Activated T-cell treated with anti-CD3 and anti-CD28 coated beads, Interleukin-2, amount 50 U/mL, for 24 hours (primary cell): ENCODE measurements around the gene ALG3.

Experiments
- DNase-seq: peaks from one replicate; pipeline ENCODE4 v3.0.0-alpha.2; 2020
- H3K27ac Mint-ChIP-seq: 2 replicates; pipeline ENCODE4 v1.8.0; 2020; ENCODE audit warnings: mild to moderate bottlenecking, mixed read lengths
- H3K27me3 Mint-ChIP-seq: 2 replicates; pipeline ENCODE4 v1.8.0; 2020; ENCODE audit warnings: mixed read lengths
- H3K36me3 Mint-ChIP-seq: 2 replicates; pipeline ENCODE4 v1.8.0; 2020; ENCODE audit warnings: low read depth, mixed read lengths
- H3K4me1 Mint-ChIP-seq: 2 replicates; pipeline ENCODE4 v1.8.0; 2020; ENCODE audit warnings: low read depth, mixed read lengths
- H3K4me3 Mint-ChIP-seq: 2 replicates; pipeline ENCODE4 v1.8.0; 2020; ENCODE audit warnings: mild to moderate bottlenecking, moderate library complexity, mixed read lengths
- H3K9me3 Mint-ChIP-seq: 2 replicates; pipeline ENCODE4 v1.8.0; 2020; ENCODE audit warnings: mixed read lengths

Gene ALG3

DNA sequence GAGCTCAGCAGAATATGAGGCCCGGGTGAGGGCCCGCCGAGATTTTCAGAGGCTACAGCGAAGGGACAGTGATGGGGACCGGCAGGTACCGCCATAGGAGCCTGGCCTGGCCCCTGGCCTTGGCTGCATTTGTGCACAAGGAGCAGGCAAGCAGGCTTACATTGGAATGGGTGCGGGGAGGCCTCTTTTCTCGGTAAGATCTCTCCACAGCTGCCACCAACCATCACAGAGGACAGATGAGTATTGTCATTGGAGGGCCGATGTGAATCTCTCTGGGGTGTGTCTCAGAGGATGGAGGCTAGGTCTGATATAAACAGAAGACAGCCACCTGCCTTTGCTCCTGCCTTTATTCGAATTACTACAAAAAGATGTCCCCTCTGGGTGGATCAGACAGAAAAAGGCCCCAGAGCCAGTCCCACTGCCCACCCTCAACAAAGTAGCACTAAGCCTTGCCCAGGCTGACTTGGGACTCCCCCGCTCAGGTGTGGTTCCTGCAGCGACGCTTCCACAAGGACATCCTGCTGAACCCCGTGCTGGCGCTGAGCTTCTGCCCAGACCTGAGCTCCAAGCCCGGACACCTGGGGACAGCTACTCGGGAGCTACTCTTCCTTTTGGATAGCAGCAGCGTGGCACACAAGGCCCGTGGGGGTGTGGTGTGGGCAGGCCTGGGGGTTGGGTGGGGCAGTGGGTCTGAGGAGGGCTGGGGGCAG is 13.9 kb downstream of the ALG3 start:
- Mint-ChIP-seq H3K9me3 (no peaks in the 10 kb centered on the region), H3K27me3 (peaks cover 34% of the 10 kb centered on the region), H3K4me3 (no peak overlapping the region), H3K36me3 (no peaks in the 10 kb centered on the region), H3K27ac (no peak overlapping the region), H3K4me1 (peaks cover 5% of the 10 kb centered on the region)
- DNase-seq, result no peak

GRCh38 chr3:184234224-184234623 is 14.5 kb downstream of the ALG3 start:
- Mint-ChIP-seq H3K9me3 (no peaks in the 10 kb centered on the region), H3K27ac (no peak overlapping the region), H3K4me3 (no peak overlapping the region), H3K36me3 (no peaks in the 10 kb centered on the region), H3K27me3 (peaks cover 36% of the 10 kb centered on the region), H3K4me1 (peaks cover 5% of the 10 kb centered on the region)
- DNase-seq, result no peak

DNA sequence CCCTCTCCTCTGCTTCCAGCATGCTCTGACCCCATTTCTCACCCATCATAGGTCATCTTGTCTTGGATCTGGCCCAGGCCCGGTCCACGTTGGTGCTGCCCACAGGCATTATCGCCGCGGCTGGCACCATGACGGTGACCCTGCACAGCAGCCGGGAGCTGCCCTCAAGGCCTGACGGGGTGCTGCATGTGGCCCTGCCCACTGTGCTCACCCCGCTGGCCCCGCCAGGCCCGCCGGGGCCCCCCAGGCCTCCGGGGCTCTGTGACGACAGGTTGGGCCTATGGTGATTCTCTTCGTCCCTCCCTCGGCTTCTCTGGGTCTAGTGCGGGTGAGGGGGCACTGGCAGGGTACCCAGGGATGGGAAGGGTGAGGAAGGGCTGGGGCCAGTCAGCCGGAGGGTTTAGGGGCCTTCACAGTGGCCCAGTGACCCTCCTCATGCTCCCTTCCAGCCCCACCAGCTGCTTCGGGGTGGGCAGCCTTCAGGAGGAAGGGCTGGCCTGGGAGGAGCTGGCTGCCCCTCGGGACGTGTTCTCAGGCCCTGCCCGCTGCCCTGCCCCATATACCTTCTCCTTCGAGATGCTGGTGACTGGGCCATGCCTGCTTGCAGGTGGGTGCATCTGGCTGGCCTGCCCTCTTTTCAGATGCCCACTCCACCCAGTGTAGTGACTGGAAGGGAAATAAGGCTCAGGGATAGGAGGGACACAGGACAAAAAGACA is 15.5 kb downstream of the ALG3 start:
- Mint-ChIP-seq H3K4me3 (no peak overlapping the region), H3K9me3 (no peaks in the 10 kb centered on the region), H3K4me1 (peaks cover 7% of the 10 kb centered on the region), H3K27ac (no peak overlapping the region), H3K36me3 (no peaks in the 10 kb centered on the region), H3K27me3 (peaks cover 45% of the 10 kb centered on the region)
- no peak for DNase-seq

- H3K27ac Mint-ChIP-seq, result no peak overlapping the region
- no peak for DNase-seq
- H3K36me3 Mint-ChIP-seq, result no peaks in the 10 kb centered on the region
- no peaks in the 10 kb centered on the region for H3K9me3 Mint-ChIP-seq
- peaks cover 7% of the 10 kb centered on the region for H3K4me1 Mint-ChIP-seq
- H3K27me3 Mint-ChIP-seq, result peaks cover 59% of the 10 kb centered on the region
- H3K4me3 Mint-ChIP-seq, result peak overlapping the region; percentile 67
These were observed 17.1 kb downstream of the ALG3 start for GRCh38 chr3:184231671-184232070.

DNA sequence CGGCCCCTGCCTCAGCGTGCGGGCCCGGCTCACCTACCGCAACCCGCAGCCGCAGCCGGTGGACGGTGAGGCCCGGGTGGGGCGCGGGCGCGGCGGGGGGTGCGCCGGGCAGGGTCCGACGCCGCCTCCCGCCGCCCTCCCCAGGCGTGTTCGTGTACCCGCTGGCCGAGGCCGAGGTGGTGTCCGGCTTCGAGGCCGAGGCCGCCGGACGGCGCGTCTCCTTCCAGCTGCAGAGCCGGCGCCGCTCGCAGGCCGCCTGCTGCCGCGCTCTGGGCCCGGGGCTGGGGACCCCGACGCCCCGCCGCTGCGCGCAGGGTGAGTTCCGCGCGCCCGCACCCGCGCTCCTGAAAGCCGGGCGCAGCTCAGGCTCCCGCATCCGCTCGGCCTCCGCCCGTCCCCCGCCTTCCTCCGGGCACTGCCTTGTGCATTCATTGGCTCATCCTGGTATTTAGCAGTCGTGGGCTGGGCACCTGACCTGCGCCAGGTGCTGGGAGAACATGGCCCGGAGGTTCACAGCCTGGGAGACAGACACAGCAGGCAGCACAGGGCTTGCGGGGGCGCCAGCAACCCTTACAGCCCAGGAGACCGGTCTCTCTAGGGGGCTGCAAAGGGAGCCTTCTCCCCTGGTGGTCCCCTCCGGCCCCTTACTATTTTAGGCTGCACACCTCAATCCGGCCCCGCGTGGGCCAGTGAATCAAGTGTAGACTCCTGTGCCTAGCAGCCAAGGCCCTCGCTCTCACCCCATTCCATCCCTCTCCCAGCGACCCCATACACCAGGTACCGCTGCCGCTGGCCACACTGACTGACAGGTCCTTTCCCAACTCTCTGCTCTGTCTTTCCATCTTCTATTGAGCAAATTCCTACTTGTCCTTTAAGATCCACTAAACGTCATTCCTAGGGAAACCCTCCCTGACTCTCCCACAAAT is 17.9 kb downstream of the ALG3 start:
- DNase-seq, result no peak
- Mint-ChIP-seq H3K36me3 (no peaks in the 10 kb centered on the region), H3K27me3 (peaks cover 65% of the 10 kb centered on the region), H3K9me3 (no peaks in the 10 kb centered on the region), H3K4me1 (peaks cover 7% of the 10 kb centered on the region), H3K4me3 (peak overlapping the region; percentile 67), H3K27ac (no peak overlapping the region)

DNA sequence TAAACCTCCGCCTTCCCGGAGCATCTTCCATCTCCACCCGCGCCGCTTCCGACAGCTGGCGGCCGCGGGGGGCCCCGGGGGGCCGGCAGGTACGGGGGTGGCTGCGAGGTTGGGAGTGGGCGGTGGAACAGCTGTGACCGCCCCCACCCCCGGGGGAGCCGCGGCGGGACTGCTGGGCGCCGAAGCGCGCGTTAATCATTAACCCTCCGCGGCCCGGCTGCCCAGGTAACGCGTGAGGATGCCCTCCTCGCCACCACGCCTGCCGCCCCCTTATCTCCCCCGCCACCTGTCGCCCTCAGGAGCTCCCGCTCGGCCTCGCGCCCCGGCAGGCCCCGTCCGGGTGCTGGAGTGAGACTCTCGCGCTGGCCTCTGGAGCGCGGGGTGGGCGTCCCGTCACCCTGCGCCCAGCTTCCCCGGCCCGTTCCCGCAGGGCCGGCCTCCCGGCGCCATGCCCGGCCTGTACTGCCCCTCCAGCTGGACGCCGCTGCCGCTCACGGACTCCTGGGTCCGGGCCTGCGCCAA is 18.6 kb downstream of the ALG3 start:
- peaks cover 7% of the 10 kb centered on the region for H3K4me1 Mint-ChIP-seq
- H3K27me3 Mint-ChIP-seq, result peaks cover 69% of the 10 kb centered on the region
- H3K9me3 Mint-ChIP-seq, result no peaks in the 10 kb centered on the region
- peak overlapping the region; percentile 61 for H3K4me3 Mint-ChIP-seq
- H3K27ac Mint-ChIP-seq, result no peak overlapping the region
- no peaks in the 10 kb centered on the region for H3K36me3 Mint-ChIP-seq
- no peak for DNase-seq

DNA sequence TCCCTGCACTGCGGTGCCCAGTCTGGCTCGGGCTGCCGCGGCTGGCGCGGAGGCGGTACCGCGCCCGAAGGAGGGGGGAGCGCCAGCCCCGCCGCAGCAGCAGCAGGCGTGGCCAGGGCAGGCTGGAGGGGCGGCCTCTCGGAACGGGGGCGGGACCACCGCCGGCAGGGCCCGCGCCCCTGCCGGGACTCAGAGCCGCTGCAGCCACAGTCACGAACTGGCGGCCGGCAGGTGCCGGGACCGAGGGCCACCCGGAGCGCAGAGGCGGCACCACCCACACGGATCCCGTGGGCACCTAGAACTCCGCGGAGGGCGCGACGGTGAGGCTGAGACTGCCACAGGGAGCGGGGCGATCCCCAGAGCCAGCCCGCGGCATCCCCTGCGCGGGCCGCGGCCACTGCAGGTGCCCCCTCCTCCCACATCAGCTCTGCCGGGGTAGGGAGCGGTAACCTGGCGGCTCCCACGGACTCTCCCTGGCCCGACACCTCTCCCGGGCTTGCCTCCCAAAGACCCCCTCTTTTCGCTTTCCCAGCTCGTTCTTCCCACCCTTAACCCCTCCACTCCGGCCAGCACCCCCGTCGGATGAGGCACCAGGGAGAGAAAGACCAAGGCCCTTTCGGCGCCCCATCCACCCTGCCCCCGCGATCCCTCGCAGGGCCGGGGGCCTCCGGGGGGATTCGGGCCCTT is 19.2 kb downstream of the ALG3 start, which contains the start of gene VWA5B2:
Gene VWA5B2 (plus strand): TSS at position 192 of the 687 bp plus-strand sequence. CDS start 944 bp downstream, outside the sequence.
- Mint-ChIP-seq H3K27me3 (peaks cover 71% of the 10 kb centered on the region), H3K9me3 (no peaks in the 10 kb centered on the region), H3K4me1 (peaks cover 7% of the 10 kb centered on the region), H3K4me3 (peak within 1 kb of the TSS; percentile 61), H3K27ac (no peak within 1 kb of the TSS), H3K36me3 (no peaks in the 10 kb centered on the region)
- peak; percentile 83 for DNase-seq

- H3K27me3 Mint-ChIP-seq, result peaks cover 67% of the 10 kb centered on the region
- peaks cover 7% of the 10 kb centered on the region for H3K4me1 Mint-ChIP-seq
- no peak overlapping the region for H3K27ac Mint-ChIP-seq
These were observed 20.2 kb downstream of the ALG3 start for GRCh38 chr3:184228376-184229137.

GRCh38 chr3:184227481-184227935 is 21.3 kb downstream of the ALG3 start:
- Mint-ChIP-seq H3K4me3 (no peak overlapping the region), H3K36me3 (no peaks in the 10 kb centered on the region), H3K27ac (no peak overlapping the region), H3K27me3 (peaks cover 58% of the 10 kb centered on the region), H3K9me3 (no peaks in the 10 kb centered on the region), H3K4me1 (peaks cover 7% of the 10 kb centered on the region)
- peak; percentile 66 for DNase-seq

More at GRCh38 chr3:184228376-184229137, 20.2 kb downstream of the ALG3 start:
- Mint-ChIP-seq H3K9me3 (no peaks in the 10 kb centered on the region), H3K36me3 (no peaks in the 10 kb centered on the region), H3K4me3 (peak overlapping the region; percentile 38)
- no peak for DNase-seq

GRCh38 chr3:184223946-184224345 is 24.8 kb downstream of the ALG3 start:
- H3K4me3 Mint-ChIP-seq, result no peak overlapping the region
- H3K4me1 Mint-ChIP-seq, result peaks cover 2% of the 10 kb centered on the region
- H3K9me3 Mint-ChIP-seq, result no peaks in the 10 kb centered on the region
- no peak overlapping the region for H3K27ac Mint-ChIP-seq
- peaks cover 44% of the 10 kb centered on the region for H3K27me3 Mint-ChIP-seq
- DNase-seq, result no peak
- no peaks in the 10 kb centered on the region for H3K36me3 Mint-ChIP-seq

- Mint-ChIP-seq H3K4me1 (no peaks in the 10 kb centered on the region), H3K27me3 (peaks cover 32% of the 10 kb centered on the region), H3K9me3 (no peaks in the 10 kb centered on the region), H3K27ac (no peak overlapping the region), H3K36me3 (no peaks in the 10 kb centered on the region), H3K4me3 (no peak overlapping the region)
- DNase-seq, result no peak
These were observed 26.2 kb downstream of the ALG3 start for GRCh38 chr3:184222521-184222920.

DNA sequence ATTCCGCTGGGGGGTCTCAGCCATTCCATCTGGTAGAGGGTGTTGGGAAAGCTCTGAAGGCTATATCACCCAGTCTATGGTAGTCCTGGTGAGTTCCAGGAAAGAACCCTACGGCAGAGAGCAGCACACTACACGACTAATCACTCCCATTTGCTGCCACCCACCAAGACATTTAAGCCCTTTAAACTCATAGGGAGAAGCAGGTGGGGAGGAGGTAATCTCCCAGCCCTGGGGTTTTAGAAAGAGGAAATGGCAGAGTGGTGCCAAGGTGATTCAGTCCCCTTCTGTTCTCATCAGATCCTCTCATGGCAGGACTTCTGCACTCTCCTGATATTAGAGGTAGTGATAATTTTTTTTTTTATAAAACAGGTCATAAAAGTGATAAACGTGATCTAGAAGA is 29.9 kb downstream of the ALG3 start:
- H3K9me3 Mint-ChIP-seq, result no peaks in the 10 kb centered on the region
- no peak overlapping the region for H3K27ac Mint-ChIP-seq
- DNase-seq, result no peak
- H3K4me1 Mint-ChIP-seq, result no peaks in the 10 kb centered on the region
- peaks cover 20% of the 10 kb centered on the region for H3K27me3 Mint-ChIP-seq
- H3K36me3 Mint-ChIP-seq, result no peaks in the 10 kb centered on the region
- H3K4me3 Mint-ChIP-seq, result no peak overlapping the region

- H3K9me3 Mint-ChIP-seq, result no peaks in the 10 kb centered on the region
- no peak overlapping the region for H3K27ac Mint-ChIP-seq
- no peak for DNase-seq
- H3K4me3 Mint-ChIP-seq, result no peak overlapping the region
- H3K27me3 Mint-ChIP-seq, result peaks cover 13% of the 10 kb centered on the region
- H3K36me3 Mint-ChIP-seq, result no peaks in the 10 kb centered on the region
- H3K4me1 Mint-ChIP-seq, result no peaks in the 10 kb centered on the region
These were observed 37.0 kb downstream of the ALG3 start for GRCh38 chr3:184211718-184212117.
